CD4-positive, alpha-beta T cell (primary cell): ENCODE results near the gene TNFRSF6B. TPM values are rescaled to one million over a fixed set of nuclear protein-coding genes. Genes with fewer than 3 reads are reported as not detected.
A peak's percentile ranks its signal among the peaks of the same experiment; 100 is the strongest.

Experiments used
- ATAC-seq: fragments of 200-7000 bp; cut with Tn5 transposase; one replicate; pipeline ENCODE4 v1.10.0; 2022; ENCODE audit warnings: mild to moderate bottlenecking; ENCODE audit not compliant: poor library complexity
- CTCF ChIA-PET: fragments of 350-600 bp; sonication (Branson Sonifier 250); formaldehyde crosslinking; loops from one replicate; lab custom pipeline; 2021; ENCODE audit warnings: antibody characterized with exemption, inconsistent platforms; lab: Charles Lee
- POLR2A ChIA-PET: fragments of 350-600 bp; sonication (Branson Sonifier 250); formaldehyde crosslinking; loops from one replicate; lab custom pipeline; 2021; ENCODE audit warnings: antibody characterized with exemption, inconsistent platforms; lab: Charles Lee
- DNase-seq, 14 experiments: peaks; one replicate each; pipeline ENCODE4 v3.0.0-alpha.2; 2013 to 2020; ENCODE audit warnings: mixed read lengths in 2 of 14
- H3K27ac ChIP-seq, 2 donors: one replicate each; pipeline versions ENCODE4 v1.5.1 to v1.7.0; 2013; ENCODE audit warnings: low read length in 2 of 2, low read depth in 1 of 2, mild to moderate bottlenecking in 1 of 2
- H3K27me3 ChIP-seq, 2 experiments: 1 replicate in 1 of 2; 2 replicates in 1 of 2; pipeline versions ENCODE4 v1.6.1 to v1.7.0; 2013; ENCODE audit warnings: low read length in 2 of 2, control low read depth in 1 of 2, mild to moderate bottlenecking in 1 of 2, moderate library complexity in 1 of 2; ENCODE audit not compliant: insufficient read depth in 2 of 2, control insufficient read depth in 1 of 2
- H3K36me3 ChIP-seq: one replicate; pipeline ENCODE4 v1.6.1; 2013; ENCODE audit warnings: low read length, control low read depth; ENCODE audit not compliant: insufficient read depth
- H3K4me1 ChIP-seq: one replicate; pipeline ENCODE4 v1.6.1; 2013; ENCODE audit warnings: low read length, control low read depth; ENCODE audit not compliant: insufficient read depth
- H3K4me3 ChIP-seq: one replicate; pipeline ENCODE4 v1.5.1; 2013; ENCODE audit warnings: mild to moderate bottlenecking, low read length, moderate library complexity
- H3K9me3 ChIP-seq, 2 experiments: 1 replicate in 1 of 2; 2 replicates in 1 of 2; pipeline versions ENCODE4 v1.6.1 to v1.7.0; 2013; ENCODE audit warnings: low read length in 2 of 2, mild to moderate bottlenecking in 2 of 2, control low read depth in 1 of 2, moderate library complexity in 1 of 2; ENCODE audit not compliant: control insufficient read depth in 1 of 2, insufficient read depth in 1 of 2
- H3K27ac Mint-ChIP-seq: one replicate; pipeline ENCODE4 v1.8.0; 2020; ENCODE audit warnings: mixed read lengths
- H3K27me3 Mint-ChIP-seq: one replicate; pipeline ENCODE4 v1.8.0; 2021; ENCODE audit warnings: mixed read lengths
- H3K36me3 Mint-ChIP-seq: one replicate; pipeline ENCODE4 v1.8.0; 2021; ENCODE audit warnings: low read depth, mixed read lengths
- H3K4me1 Mint-ChIP-seq: one replicate; pipeline ENCODE4 v1.8.0; 2021; ENCODE audit warnings: low read depth, mixed read lengths
- H3K4me3 Mint-ChIP-seq: one replicate; pipeline ENCODE4 v1.8.0; 2020; ENCODE audit warnings: mild to moderate bottlenecking, mixed read lengths
- H3K9me3 Mint-ChIP-seq: one replicate; pipeline ENCODE4 v1.8.0; 2020; ENCODE audit warnings: mixed read lengths
- CTCF ChIP-seq: fragments of 200-600 bp; IDR thresholded peaks from one replicate; pipeline ENCODE4 v1.8.0; 2022; ENCODE audit warnings: antibody characterized with exemption, mild to moderate bottlenecking
- intact Hi-C, 2 experiments: fragments of 100-400 bp; cut with DNase I in 1 of 2; cut with micrococcal nuclease in 1 of 2; formaldehyde crosslinking; loops; one replicate each; pipeline versions ENCODE4 v1.15.1 to v1.9.0; 2023 to 2025; cut with DNase I, micrococcal nuclease
- total RNA-seq, 174 experiments: library from RNA in 2 of 174; stranded (reverse) in 2 of 174; gene quantifications; one replicate each; pipeline ENCODE4 v1.2.3 and lab custom pipeline; 2021 to 2026

The TNFRSF6B gene
- total RNA-seq, 2 experiments from 2014 or later, result 2.5 to 2.6 TPM

- no peaks in the 10 kb centered on the region for H3K9me3 Mint-ChIP-seq
- TF ChIP-seq CTCF, result no peak
Measured at GRCh38 chr20:63703976-63704748, 7.7 kb downstream of the TNFRSF6B start.

GRCh38 chr20:63704749-63705117 lies 8.3 kb downstream of the TNFRSF6B start:
- Histone ChIP-seq H3K9me3 (no peaks in the 10 kb centered on the region), H3K36me3 (peaks cover 48% of the 10 kb centered on the region), H3K4me3 (no peak overlapping the region), H3K4me1 (peaks cover 52% of the 10 kb centered on the region), H3K27ac (no peak overlapping the region), H3K27me3 (no peaks in the 10 kb centered on the region)
- DNase-seq (peak in 1 of 14 experiments; percentile 13), ATAC-seq (no peak)
- Mint-ChIP-seq H3K4me3 (peak overlapping the region; percentile 43), H3K27ac (no peak overlapping the region), H3K9me3 (no peaks in the 10 kb centered on the region), H3K4me1 (peaks cover 26% of the 10 kb centered on the region), H3K36me3 (peaks cover 37% of the 10 kb centered on the region), H3K27me3 (no peaks in the 10 kb centered on the region)
- TF ChIP-seq CTCF, result no peak
- ChIA-PET POLR2A (interaction anchor here (5.0 kb wide), 1 partner anchor 34 kb away, joined by 168 read pairs; the partner anchor contains the start of genes LIME1 and SLC2A4RG), CTCF (no interaction called here)
- intact Hi-C loops, result loop anchor here (5.0 to 10.0 kb wide), 4 partner anchors 253 to 358 kb away; partner anchors contain the start of genes SAMD10 (in 2 of the 2), TCEA2 (in 1 of the 2) and UCKL1 (in 1 of the 2)

More at GRCh38 chr20:63703976-63704748, 7.7 kb downstream of the TNFRSF6B start:
- Histone ChIP-seq H3K9me3 (no peaks in the 10 kb centered on the region), H3K36me3 (peaks cover 45% of the 10 kb centered on the region), H3K27me3 (no peaks in the 10 kb centered on the region), H3K4me1 (peaks cover 52% of the 10 kb centered on the region), H3K4me3 (no peak overlapping the region), H3K27ac (no peak overlapping the region)
- no peak overlapping the region for H3K27ac Mint-ChIP-seq
- H3K4me1 Mint-ChIP-seq, result peaks cover 23% of the 10 kb centered on the region
- peak in 1 of 14 experiments; percentile 12 for DNase-seq
- no peak overlapping the region for H3K4me3 Mint-ChIP-seq
- H3K27me3 Mint-ChIP-seq, result no peaks in the 10 kb centered on the region
- peaks cover 34% of the 10 kb centered on the region for H3K36me3 Mint-ChIP-seq
- ATAC-seq, result no peak
- CTCF ChIA-PET, result no interaction called here
- POLR2A ChIA-PET, result interaction anchor here (0.8 kb wide), 1 partner anchor 36 kb away, joined by 3 read pairs; no protein-coding TSS in a partner anchor
- intact Hi-C loops, result loop anchor here in 1 of 2 experiments (10.0 kb wide), 1 partner anchor 271 kb away; the partner anchor contains the start of gene SAMD10

GRCh38 chr20:63705232-63706026 lies 9.0 kb downstream of the TNFRSF6B start:
- Mint-ChIP-seq H3K4me1 (peaks cover 29% of the 10 kb centered on the region), H3K4me3 (peak overlapping the region; percentile 43)
- CTCF ChIA-PET, result interaction anchor here (1.2 to 3.9 kb wide), 4 partner anchors 31 to 272 kb away, joined by 3 to 44 read pairs (median 10); partner anchors contain the start of genes LIME1, SLC2A4RG and TPD52L2

More at GRCh38 chr20:63705232-63706026, 9.0 kb downstream of the TNFRSF6B start:
- Mint-ChIP-seq H3K27ac (peak overlapping the region; percentile 89), H3K9me3 (no peaks in the 10 kb centered on the region), H3K36me3 (peaks cover 41% of the 10 kb centered on the region), H3K27me3 (no peaks in the 10 kb centered on the region)
- TF ChIP-seq CTCF, result no peak
- H3K27me3 ChIP-seq, result no peaks in the 10 kb centered on the region
- POLR2A ChIA-PET, result interaction anchor here (0.9 to 5.0 kb wide), 4 partner anchors 33 to 184 kb away, joined by 3 to 168 read pairs (median 13); partner anchors contain the start of genes LIME1, PPDPF and SLC2A4RG
- no peaks in the 10 kb centered on the region for H3K9me3 ChIP-seq
- no peak overlapping the region for H3K4me3 ChIP-seq
- H3K36me3 ChIP-seq, result peaks cover 49% of the 10 kb centered on the region
- DNase-seq (peak in 1 of 14 experiments; percentile 11), ATAC-seq (no peak)
- H3K4me1 ChIP-seq, result peaks cover 54% of the 10 kb centered on the region
- intact Hi-C loops, result loop anchor here (1.0 to 10.0 kb wide), 10 partner anchors 31 to 357 kb away; partner anchors contain the start of genes SAMD10 (in 2 of the 2), LIME1 (in 1 of the 2), RTEL1 (in 1 of the 2) and TCEA2 (in 1 of the 2)
- H3K27ac ChIP-seq, result peak overlapping the region in 1 of 2 donors; percentile 71
